Neural cell (in vitro differentiated cells): ENCODE data around the gene SLC25A24.

Experiments
- EZH2 ChIP-seq: fragments of 200-600, 300-800 bp; shearing (Covaris generic), sonication (generic); IDR thresholded peaks from 2 replicates; pipeline ENCODE4 v1.6.1; 2014; ENCODE audit warnings: antibody characterized with exemption, low read length, borderline replicate concordance, mild to moderate bottlenecking; ENCODE audit not compliant: insufficient read depth, poor library complexity, severe bottlenecking
- POLR2AphosphoS5 ChIP-seq: IDR thresholded peaks from 2 replicates; pipeline ENCODE4 v1.6.1; 2012
- RAD21 ChIP-seq: fragments of 450-650 bp; conservative IDR thresholded peaks from 2 replicates; pipeline ENCODE4 v1.6.1; 2014; ENCODE audit warnings: antibody characterized with exemption, mild to moderate bottlenecking, moderate library complexity
- TAF1 ChIP-seq: IDR thresholded peaks from 2 replicates; pipeline ENCODE4 v1.6.1; 2012; ENCODE audit warnings: low read depth
- TF ChIP-seq, protein P1 (sequence below): fragments of 450-650 bp; IDR thresholded peaks from 2 replicates; pipeline ENCODE4 v1.5.1; 2014; ENCODE audit warnings: antibody characterized with exemption, mild to moderate bottlenecking, moderate library complexity; ENCODE audit not compliant: poor library complexity, severe bottlenecking

DNA sequence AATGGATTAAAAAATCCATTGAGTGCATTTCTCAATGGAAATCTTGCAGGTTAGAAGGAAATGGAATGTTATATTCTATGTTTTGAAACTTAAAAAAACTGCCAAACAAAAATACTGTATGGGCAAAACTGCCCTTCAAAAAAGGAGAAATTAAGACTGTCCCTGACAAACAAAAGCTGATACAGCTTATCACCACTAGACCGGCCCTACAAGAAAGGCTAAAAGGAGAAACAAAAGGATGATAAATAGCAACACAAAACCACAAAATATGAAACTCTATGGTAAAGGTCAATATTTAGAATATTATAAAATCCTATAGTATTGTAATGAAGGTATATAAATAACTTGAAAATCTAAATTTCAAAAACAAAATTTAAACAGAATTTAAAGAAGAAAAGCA is 60.0 kb downstream of the SLC25A24 start:
- TF ChIP-seq POLR2AphosphoS5, result no peak
- TF ChIP-seq, protein P1, sequence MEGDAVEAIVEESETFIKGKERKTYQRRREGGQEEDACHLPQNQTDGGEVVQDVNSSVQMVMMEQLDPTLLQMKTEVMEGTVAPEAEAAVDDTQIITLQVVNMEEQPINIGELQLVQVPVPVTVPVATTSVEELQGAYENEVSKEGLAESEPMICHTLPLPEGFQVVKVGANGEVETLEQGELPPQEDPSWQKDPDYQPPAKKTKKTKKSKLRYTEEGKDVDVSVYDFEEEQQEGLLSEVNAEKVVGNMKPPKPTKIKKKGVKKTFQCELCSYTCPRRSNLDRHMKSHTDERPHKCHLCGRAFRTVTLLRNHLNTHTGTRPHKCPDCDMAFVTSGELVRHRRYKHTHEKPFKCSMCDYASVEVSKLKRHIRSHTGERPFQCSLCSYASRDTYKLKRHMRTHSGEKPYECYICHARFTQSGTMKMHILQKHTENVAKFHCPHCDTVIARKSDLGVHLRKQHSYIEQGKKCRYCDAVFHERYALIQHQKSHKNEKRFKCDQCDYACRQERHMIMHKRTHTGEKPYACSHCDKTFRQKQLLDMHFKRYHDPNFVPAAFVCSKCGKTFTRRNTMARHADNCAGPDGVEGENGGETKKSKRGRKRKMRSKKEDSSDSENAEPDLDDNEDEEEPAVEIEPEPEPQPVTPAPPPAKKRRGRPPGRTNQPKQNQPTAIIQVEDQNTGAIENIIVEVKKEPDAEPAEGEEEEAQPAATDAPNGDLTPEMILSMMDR, result no peak
- TF ChIP-seq EZH2, result no peak
- no peak for TF ChIP-seq RAD21
- TF ChIP-seq TAF1, result no peak
